GM18909 (cell line): Measurements from ENCODE around the gene STX10.
"Not testable (repeated sequence)": the region's sequence is repeated elsewhere in the genome, so short reads cannot be mapped to it uniquely, and the experiment has no call there.

Source experiments
- ATAC-seq: cut with Tn5 transposase; IDR thresholded peaks from one replicate; pipeline ENCODE4 v1.9.1; 2021; ENCODE audit warnings: mild to moderate bottlenecking; ENCODE audit not compliant: unreplicated experiment, poor library complexity

Gene STX10

GRCh38 chr19:13149173-13149627 is 975 bp downstream of the STX10 start:
- ATAC-seq: not testable (repeated sequence)

DNA sequence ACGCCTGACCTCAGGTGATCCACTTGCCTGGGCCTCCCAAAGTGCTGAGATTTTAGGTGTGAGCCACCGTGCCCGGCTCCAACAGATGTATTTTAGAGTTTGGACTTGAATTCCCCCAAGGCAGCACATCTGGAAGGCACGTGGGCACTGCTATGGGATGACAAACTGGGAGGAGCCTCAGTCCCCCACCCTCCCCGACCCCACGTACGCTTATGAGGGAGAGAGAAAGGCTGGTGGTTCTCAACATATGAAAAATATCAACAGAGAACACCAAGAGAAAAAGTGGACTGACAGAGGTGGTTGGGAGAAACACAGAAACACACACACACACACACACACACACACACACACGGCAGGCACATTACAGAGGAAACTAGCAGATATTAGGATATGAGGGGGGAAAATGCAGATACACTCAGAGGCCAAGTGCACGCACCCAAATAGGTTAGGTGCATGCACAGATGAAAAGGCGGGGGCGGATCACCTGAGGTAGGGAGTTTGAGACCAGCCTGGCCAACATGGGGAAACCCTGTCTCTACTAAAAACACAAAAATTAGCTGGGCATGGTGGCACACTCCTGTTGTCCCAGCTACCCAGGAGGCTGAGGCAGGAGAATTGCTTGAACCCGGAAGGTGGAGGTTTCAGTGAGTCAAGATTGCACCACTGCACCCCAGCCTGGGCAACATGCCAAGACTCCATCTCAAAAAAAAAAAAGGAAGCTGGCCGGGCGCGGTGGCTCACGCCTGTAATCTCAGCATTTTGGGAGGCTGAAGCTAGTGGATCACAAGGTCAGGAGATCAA is 3.2 kb downstream of the STX10 start:
- no peak for ATAC-seq

GRCh38 chr19:13139633-13140311 is 10.4 kb downstream of the STX10 start:
- no peak for ATAC-seq

- ATAC-seq: no peak
Measured at GRCh38 chr19:13138916-13139198, 11.3 kb downstream of the STX10 start.

DNA sequence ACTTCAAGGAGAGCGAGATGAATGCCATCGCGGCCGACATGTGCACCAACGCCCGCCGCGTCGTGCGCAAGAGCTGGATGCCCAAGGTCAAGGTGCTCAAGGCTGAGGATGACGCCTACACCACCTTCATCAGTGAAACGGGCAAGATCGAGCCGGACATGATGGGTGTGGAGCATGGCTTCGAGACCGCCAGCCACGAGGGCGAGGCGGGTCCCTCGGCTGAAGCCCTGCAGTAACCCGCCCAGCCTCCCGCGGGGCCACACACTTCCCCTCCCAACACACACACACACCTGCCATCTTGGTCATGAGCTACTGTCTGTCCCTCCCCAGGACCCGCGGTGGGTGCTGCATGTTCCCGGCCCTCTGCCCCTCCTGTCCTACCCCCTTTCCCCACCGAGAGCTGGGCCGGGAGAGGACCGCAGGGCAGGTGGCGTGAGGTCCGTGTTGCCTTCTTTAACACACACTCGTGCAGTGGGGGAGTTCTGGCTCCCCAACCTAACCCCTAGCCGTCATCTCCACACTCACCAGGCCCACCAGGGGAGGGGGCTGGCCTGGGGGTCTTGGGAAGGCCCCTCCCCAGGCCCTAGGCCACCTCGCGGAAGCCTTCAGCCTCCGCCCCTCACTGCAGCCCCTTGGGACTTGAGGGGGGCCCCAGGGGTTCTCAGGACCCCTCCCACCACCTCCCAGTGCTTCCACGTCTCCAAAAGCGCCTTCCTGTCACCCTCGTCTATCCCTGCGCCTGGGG is 11.8 kb downstream of the STX10 start:
- no peak for ATAC-seq

- no peak for ATAC-seq
Measured at GRCh38 chr19:13137290-13137794, 12.8 kb downstream of the STX10 start.

- ATAC-seq: no peak
Measured at GRCh38 chr19:13135068-13136062, 14.8 kb downstream of the STX10 start.

- ATAC-seq: no peak
Measured at GRCh38 chr19:13134626-13135025, 15.5 kb downstream of the STX10 start.

DNA sequence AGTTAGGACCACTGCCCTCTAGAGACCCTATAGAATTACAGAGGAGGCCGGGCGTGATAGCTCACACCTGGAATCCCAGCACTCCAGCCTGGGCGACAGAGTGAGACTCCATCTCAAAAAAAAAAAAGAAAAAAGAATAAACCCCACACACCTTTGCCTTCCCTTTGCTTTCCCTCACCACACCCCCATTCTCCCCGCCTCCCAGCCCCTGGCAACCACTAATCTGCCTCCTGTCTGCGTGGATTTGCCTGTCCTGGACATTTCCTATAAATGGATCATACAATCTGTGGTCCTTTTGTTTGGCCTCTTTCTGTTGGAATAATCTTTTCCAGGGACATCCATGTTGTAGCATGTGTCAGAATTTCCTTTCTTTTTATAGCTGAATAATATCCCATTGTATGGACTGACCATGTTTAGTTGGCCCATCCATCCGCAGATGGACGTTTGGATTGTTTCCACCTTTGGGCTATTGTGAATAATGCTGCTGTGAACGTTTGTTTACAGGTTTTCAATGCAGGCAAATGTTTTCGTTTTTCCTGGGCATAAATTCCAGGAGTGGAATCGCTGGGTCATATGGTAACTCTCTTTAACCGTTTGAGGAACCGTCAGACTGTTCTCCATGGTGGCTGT is 16.8 kb downstream of the STX10 start:
- no peak for ATAC-seq

DNA sequence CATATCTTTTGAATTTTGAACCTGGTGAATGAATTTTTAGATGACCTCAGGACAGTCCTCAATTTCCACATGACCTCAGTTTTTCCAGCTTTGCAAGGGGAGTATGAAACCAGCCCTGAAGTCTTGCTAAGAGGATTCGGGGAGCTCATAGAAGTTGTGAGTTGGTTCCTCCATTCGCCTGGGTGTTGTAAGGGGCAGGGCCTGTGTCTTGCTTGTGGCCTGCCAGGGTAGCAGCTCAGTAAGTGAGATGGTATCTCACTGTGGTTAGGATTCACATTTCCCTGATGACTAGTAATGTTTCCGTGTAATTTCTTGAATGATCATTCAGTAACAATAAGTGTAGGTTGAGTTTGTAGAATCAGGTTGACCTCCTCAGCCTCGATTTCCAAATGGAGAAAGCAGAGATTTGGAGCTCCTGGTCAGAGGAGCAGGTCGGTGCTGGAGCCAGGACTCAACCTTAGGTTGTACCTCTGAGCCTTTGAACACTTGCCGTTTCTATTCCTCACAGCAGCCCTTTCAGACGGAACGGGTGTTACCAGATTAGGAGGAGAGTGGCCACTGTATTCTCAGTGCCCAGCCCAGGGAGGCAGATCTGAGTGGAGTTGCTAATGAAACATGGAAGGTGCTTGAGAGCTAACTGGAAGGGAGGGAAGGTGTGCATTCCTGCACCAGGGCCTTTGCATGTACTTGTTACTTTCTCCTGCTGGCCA is 17.5 kb downstream of the STX10 start:
- no peak for ATAC-seq

DNA sequence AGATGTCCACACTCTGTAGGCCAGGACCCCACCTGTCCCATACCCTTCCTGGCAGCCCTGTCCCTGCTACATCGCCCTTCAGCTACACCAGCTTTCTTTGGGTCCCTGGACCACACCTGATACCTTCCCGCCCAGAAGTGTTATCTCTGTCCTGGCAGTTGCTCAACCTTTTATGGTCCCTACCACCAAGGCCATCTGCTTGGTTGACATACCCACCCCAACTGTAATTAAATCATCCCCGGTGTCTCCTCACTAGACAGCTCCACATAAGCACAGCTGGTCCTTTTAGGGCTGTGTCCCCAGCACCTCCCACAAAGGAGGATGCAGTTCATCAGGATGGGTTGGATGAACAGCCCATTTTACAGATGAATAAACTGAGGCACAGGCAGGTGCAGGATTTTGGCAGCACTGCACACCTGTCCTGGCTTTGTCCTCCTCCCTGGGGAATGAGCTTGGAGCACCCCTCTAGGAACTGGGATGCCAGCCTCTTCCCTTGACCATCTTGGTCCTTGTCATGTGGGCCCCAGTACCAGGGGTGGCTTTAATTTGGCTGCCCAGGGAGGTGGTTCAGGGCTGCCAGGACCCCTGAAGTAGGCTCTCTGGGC is 19.2 kb downstream of the STX10 start:
- no peak for ATAC-seq

GRCh38 chr19:13129384-13129783 is 20.8 kb downstream of the STX10 start:
- no peak for ATAC-seq

DNA sequence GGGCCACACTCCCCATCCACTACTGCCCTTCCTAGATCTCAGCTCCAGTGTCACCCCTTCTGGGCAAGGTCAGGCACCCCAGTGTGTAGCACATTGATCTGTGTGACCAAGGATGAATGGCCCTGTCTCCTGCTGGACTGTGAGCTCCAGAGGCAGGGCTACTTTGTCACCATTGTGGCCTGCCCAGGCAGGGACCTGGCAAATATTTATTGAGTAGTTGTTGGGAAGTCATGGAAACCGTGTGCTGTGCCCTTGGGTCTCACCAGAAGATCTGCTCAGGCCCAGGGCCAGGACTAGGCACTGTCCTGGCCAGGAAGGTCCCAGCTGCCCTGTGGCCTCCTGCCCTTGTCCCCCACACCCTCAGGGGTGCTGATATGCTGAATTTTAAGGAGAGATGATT is 21.6 kb downstream of the STX10 start:
- no peak for ATAC-seq

DNA sequence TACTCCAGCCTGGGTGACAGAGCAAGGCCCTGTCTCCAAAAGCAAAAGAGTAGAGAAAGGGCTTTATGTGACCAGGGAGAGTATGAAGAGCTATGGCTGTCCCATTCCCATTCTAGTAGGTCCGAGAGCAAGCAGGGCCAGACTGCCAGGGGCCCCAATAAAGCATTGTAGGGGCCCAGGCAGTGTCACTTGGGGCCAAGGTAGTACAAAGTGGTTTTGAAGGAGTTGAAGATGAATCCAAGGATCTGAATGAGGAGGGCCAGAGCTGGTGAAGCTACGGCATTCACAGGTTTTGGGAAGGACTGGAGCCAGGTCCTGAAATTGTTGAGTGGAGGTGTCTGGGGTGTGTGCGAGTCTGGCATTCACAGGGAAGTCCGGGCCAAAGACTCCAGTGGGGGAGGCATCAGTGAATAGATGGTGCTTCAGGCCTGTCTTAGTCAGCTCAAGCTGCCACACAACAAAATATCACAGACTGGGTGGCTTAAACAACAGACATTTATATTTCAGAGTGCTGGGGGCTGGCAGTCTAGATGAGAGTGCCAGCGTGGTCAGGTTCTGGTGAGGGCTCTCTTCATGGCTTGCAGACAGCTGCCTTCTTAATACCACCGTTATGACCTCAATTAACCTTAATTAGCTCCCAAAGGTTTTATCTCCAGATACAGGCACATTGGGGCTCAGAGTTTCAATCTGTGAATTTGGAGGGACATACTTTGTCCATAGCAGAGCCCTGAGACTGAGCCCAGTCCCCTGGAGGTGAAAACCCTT is 22.2 kb downstream of the STX10 start:
- no peak for ATAC-seq

GRCh38 chr19:13127051-13127450 is 23.1 kb downstream of the STX10 start:
- ATAC-seq: no peak

DNA sequence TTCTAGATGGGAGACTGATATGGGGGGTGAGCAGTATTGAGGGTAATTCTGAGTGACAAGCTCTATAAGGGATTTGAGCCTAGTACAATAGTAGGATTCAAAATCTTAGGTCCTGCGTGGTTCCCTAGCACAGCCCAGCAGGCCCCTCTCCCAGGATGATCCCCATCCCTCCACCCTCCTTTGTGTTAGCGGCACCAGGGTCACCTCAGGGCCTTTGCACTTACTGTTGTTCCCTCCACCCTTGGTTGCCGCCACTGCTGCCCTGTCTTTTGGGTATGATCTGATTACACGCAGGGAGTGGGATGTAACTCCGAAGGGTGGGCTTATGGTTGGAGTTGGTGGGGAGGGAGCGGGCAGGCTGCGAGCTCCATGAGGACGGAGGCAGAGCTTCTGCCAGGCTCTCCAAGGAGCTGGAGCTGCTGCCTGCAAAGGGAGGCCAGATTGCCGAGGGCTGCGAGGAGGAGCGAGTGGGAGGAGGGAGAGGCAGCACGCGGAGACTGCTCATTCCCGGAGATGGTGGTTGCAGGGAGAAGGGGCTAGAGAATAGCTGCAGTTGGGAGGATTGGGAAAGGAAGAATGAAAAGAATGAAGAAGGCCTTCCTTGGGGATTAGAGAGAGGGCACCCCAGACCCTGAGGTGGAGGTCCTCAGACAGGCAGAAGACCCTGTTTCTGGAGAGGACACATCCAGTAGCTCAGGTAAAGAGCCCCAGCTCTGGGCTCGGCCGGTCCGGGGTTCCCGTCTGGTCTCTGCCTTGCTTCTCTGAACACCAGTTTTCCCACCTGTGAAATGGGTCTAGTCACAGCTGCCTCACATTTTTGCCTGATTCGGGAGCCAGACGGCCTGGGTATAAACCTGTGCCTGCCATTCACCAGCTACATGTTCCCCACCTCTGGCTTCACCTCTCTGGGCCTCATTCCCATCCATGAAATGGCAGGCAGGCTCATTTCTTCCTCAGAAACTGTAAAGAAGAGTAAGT is 26.9 kb downstream of the STX10 start:
- no peak for ATAC-seq
